Superior temporal gyrus (tissue), 1 donor: Measurements from ENCODE around the gene FRMD1.

Experiments
- DNase-seq: peaks from one replicate; pipeline ENCODE4 v3.0.0-alpha.2; 2016; ENCODE audit errors: extremely low spot score

FRMD1 gene

GRCh38 chr6:168095716-168096250, 16.8 kb upstream of the FRMD1 start:
- DNase-seq: no peak

- DNase-seq: no peak
Measured at GRCh38 chr6:168095171-168095691, 16.2 kb upstream of the FRMD1 start.

GRCh38 chr6:168093634-168094033, 14.6 kb upstream of the FRMD1 start:
- DNase-seq: no peak

GRCh38 chr6:168093071-168093505, 14.1 kb upstream of the FRMD1 start:
- DNase-seq: no peak

- DNase-seq: no peak
Measured at GRCh38 chr6:168092541-168092940, 13.5 kb upstream of the FRMD1 start.

GRCh38 chr6:168091381-168092264, 12.6 kb upstream of the FRMD1 start:
- DNase-seq: no peak

- DNase-seq: no peak
Measured at GRCh38 chr6:168090706-168091105, 11.7 kb upstream of the FRMD1 start.

GRCh38 chr6:168090064-168090690, 11.2 kb upstream of the FRMD1 start:
- no peak for DNase-seq

GRCh38 chr6:168089186-168090063, 10.4 kb upstream of the FRMD1 start:
- DNase-seq: no peak

GRCh38 chr6:168088161-168089053, 9.4 kb upstream of the FRMD1 start:
- DNase-seq: no peak

- no peak for DNase-seq
Measured at GRCh38 chr6:168087436-168088160, 8.6 kb upstream of the FRMD1 start.

- DNase-seq: no peak
Measured at GRCh38 chr6:168086616-168087015, 7.6 kb upstream of the FRMD1 start.

- DNase-seq: no peak
Measured at GRCh38 chr6:168086066-168086465, 7.1 kb upstream of the FRMD1 start.

- no peak for DNase-seq
Measured at GRCh38 chr6:168084465-168085160, 5.6 kb upstream of the FRMD1 start.

- no peak for DNase-seq
Measured at GRCh38 chr6:168083514-168083885, 4.5 kb upstream of the FRMD1 start.

- DNase-seq: no peak
Measured at GRCh38 chr6:168082860-168083513, 4.0 kb upstream of the FRMD1 start.

- DNase-seq: no peak
Measured at GRCh38 chr6:168081858-168082546, 3.0 kb upstream of the FRMD1 start.

GRCh38 chr6:168080393-168081077, 1.5 kb upstream of the FRMD1 start:
- no peak for DNase-seq
